Astrocyte of the cerebellum (primary cell): ENCODE results near the gene GK.

Experiments used
- DNase-seq: peaks from one replicate; pipeline ENCODE4 v3.0.0-alpha.2; 2011; ENCODE audit warnings: low read depth
- H3K4me3 ChIP-seq: 2 replicates; pipeline ENCODE4 v1.5.1; 2011; ENCODE audit warnings: mild to moderate bottlenecking, low read depth, low read length, moderate library complexity
- in situ Hi-C: cut with HindIII; loops from 2 replicates; pipeline ENCODE4 v1.10.0; 2017; ENCODE audit warnings: low sequenced_read_pairs
- TF ChIP-seq, protein P1 (sequence below): IDR thresholded peaks from 2 replicates; pipeline ENCODE4 v1.5.1; 2012; ENCODE audit warnings: low read length, low read depth, moderate library complexity, mild to moderate bottlenecking; ENCODE audit errors: missing control alignments

GK gene

DNA sequence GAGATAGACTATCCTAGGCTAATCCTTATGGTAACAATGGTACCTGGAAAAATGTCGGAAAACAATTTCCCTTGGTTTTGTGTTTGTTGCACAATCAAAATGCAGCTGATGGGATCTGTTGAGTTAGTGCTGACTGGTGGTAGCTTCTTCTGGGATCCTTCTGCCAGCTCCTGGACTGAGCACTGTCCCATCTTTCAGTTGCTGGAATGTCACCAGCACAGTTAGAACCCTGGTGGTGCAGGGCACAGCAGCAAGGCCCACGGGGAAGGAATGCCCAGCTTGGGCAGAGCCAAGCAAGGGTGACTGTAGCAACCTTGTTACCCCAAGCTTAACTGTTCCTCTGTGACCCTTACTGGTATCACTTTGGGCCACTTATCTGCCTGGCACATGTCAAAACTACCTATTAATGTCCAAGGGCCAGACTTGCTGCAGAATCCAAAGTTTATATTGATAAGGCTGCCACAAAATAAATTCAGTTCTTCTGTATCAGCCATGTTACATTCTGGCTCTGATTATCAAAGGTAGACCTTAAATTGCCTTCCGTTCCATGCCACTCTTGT lies 53.1 kb downstream of the GK start:
- TF ChIP-seq, protein P1, sequence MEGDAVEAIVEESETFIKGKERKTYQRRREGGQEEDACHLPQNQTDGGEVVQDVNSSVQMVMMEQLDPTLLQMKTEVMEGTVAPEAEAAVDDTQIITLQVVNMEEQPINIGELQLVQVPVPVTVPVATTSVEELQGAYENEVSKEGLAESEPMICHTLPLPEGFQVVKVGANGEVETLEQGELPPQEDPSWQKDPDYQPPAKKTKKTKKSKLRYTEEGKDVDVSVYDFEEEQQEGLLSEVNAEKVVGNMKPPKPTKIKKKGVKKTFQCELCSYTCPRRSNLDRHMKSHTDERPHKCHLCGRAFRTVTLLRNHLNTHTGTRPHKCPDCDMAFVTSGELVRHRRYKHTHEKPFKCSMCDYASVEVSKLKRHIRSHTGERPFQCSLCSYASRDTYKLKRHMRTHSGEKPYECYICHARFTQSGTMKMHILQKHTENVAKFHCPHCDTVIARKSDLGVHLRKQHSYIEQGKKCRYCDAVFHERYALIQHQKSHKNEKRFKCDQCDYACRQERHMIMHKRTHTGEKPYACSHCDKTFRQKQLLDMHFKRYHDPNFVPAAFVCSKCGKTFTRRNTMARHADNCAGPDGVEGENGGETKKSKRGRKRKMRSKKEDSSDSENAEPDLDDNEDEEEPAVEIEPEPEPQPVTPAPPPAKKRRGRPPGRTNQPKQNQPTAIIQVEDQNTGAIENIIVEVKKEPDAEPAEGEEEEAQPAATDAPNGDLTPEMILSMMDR: no peak
- no peak overlapping the region for H3K4me3 ChIP-seq
- in situ Hi-C loops: no loop called here
- DNase-seq: no peak

- TF ChIP-seq, protein P1: no peak
- in situ Hi-C loops: no loop called here
- H3K4me3 ChIP-seq: no peak overlapping the region
- DNase-seq: no peak
These were observed 59.0 kb downstream of the GK start for GRCh38 chrX:30712214-30712613.

GRCh38 chrX:30713061-30713525 lies 59.9 kb downstream of the GK start:
- TF ChIP-seq, protein P1: peak; percentile 75
- in situ Hi-C loops: no loop called here
- peak; percentile 26 for DNase-seq
- H3K4me3 ChIP-seq: no peak overlapping the region

GRCh38 chrX:30714138-30714537 lies 60.9 kb downstream of the GK start:
- DNase-seq: no peak
- H3K4me3 ChIP-seq: no peak overlapping the region
- TF ChIP-seq, protein P1: no peak
- in situ Hi-C loops: no loop called here

- H3K4me3 ChIP-seq: no peak overlapping the region
- DNase-seq: no peak
- in situ Hi-C loops: no loop called here
- TF ChIP-seq, protein P1: no peak
These were observed 62.8 kb downstream of the GK start for GRCh38 chrX:30715976-30716375.

DNA sequence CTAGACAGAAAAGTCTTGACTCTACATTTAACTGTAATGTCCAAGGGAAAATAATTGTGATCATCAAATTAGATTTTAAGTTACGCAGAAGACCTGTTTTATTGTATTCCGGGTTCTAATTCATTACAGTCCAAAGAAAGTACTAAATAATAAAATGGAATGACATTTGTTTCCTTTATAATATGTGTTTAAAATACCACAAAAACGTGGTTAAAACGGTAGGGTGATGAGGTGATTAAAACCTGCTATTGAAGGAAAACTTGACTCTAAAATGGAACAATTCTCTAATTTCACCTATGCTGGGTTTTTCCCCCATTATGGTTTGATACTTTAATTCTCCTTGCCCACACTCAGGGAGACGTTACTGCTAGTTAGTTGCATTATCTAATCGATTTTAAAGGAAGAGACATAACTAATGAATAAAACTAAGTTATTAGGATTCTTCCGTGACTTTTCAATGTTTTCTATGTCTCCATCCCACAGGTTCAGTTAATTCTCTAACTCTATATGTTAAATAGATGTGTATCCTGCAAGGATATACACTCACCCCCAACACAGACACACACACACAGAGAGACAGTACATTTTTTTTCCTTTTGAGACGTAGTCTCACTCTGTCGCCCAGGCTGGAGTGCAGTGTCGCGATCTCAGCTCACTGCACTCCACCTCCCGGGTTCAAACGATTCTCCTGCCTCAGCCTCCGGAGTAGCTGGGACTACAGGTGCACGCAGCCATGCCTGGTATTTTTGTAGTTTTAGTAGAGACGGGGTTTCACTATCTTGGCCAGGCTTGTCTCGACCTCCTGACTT lies 80.8 kb downstream of the GK start:
- in situ Hi-C loops: no loop called here
- no peak for DNase-seq
- TF ChIP-seq, protein P1: no peak
- H3K4me3 ChIP-seq: no peak overlapping the region
